Cardiac fibroblast (primary cell): ENCODE measurements around the gene SPECC1.
"Not testable (repeated sequence)": the region's sequence is repeated elsewhere in the genome, so short reads cannot be mapped to it uniquely, and the experiment has no call there.

Experiments used
- DNase-seq, 2 donors: peaks; one replicate each; pipeline versions ENCODE4 v3.0.0 to v3.0.0-alpha.2; 2010; ENCODE audit warnings: low read depth in 2 of 2
- H3K4me3 ChIP-seq, 2 donors: replicated peaks in 1 of 2; 1 replicate in 1 of 2; 2 replicates in 1 of 2; pipeline ENCODE4 v1.5.1; 2011; ENCODE audit warnings: low read depth in 2 of 2, low read length in 2 of 2, mild to moderate bottlenecking in 2 of 2, moderate library complexity in 1 of 2
- CTCF ChIP-seq: IDR thresholded peaks from one replicate; pipeline ENCODE4 v1.5.1; 2011; ENCODE audit warnings: low read depth, mild to moderate bottlenecking, low read length, inconsistent platforms

SPECC1 gene

GRCh38 chr17:20155258-20156195, 146.4 kb downstream of the SPECC1 start:
- TF ChIP-seq CTCF = no peak

GRCh38 chr17:20156196-20157000, 147.2 kb downstream of the SPECC1 start:
- H3K4me3 ChIP-seq = peak overlapping the region; percentile 52 to 74
- TF ChIP-seq CTCF = no peak
- DNase-seq = peak; percentile 26 to 61

More at GRCh38 chr17:20155258-20156195, 146.4 kb downstream of the SPECC1 start:
- peak overlapping the region; percentile 52 to 74 for H3K4me3 ChIP-seq
- DNase-seq = peak; percentile 96

- H3K4me3 ChIP-seq = peak overlapping the region; percentile 52 to 74
- DNase-seq = no peak
- no peak for TF ChIP-seq CTCF
Measured at GRCh38 chr17:20157001-20157310, 147.8 kb downstream of the SPECC1 start.

- no peak overlapping the region for H3K4me3 ChIP-seq
- TF ChIP-seq CTCF = no peak
- no peak for DNase-seq
Measured at GRCh38 chr17:20158580-20158979, 149.4 kb downstream of the SPECC1 start.

- no peak overlapping the region for H3K4me3 ChIP-seq
- DNase-seq = peak; percentile 9
- no peak for TF ChIP-seq CTCF
Measured at GRCh38 chr17:20159406-20160069, 150.4 kb downstream of the SPECC1 start.

GRCh38 chr17:20165516-20165915, 156.4 kb downstream of the SPECC1 start:
- peak in 1 of 2 donors; percentile 37 for DNase-seq

GRCh38 chr17:20170085-20170484, 160.9 kb downstream of the SPECC1 start:
- no peak for DNase-seq
- H3K4me3 ChIP-seq = no peak overlapping the region
- TF ChIP-seq CTCF = no peak

More at GRCh38 chr17:20165516-20165915, 156.4 kb downstream of the SPECC1 start:
- not testable (repeated sequence) for H3K4me3 ChIP-seq
